HG02885 (cell line): ENCODE data around the gene ODAD4.
"Not testable (repeated sequence)": the region's sequence is repeated elsewhere in the genome, so short reads cannot be mapped to it uniquely, and the experiment has no call there.

ENCODE experiments used
- ATAC-seq: cut with Tn5 transposase; IDR thresholded peaks from one replicate; pipeline ENCODE4 v1.9.1; 2021; ENCODE audit warnings: mild to moderate bottlenecking; ENCODE audit not compliant: unreplicated experiment, poor library complexity

The ODAD4 gene

GRCh38 chr17:41910701-41911391, 19.6 kb upstream of the ODAD4 start:
- ATAC-seq = no peak

- no peak for ATAC-seq
Observed at GRCh38 chr17:41912925-41913324, 17.5 kb upstream of the ODAD4 start.

- no peak for ATAC-seq
Observed at GRCh38 chr17:41913798-41914197, 16.6 kb upstream of the ODAD4 start.

GRCh38 chr17:41914358-41914766, 16.1 kb upstream of the ODAD4 start:
- ATAC-seq = no peak

- no peak for ATAC-seq
Observed at GRCh38 chr17:41915020-41915419, 15.4 kb upstream of the ODAD4 start.

- no peak for ATAC-seq
Observed at GRCh38 chr17:41915566-41915965, 14.9 kb upstream of the ODAD4 start.

GRCh38 chr17:41917192-41917591, 13.2 kb upstream of the ODAD4 start:
- ATAC-seq = no peak

- no peak for ATAC-seq
Observed at GRCh38 chr17:41917679-41918313, 12.6 kb upstream of the ODAD4 start.

- peak; percentile 95 for ATAC-seq
Observed at GRCh38 chr17:41918314-41919164, 11.9 kb upstream of the ODAD4 start, which contains the start of gene ACLY. Gene ACLY (minus strand): TSS chr17:41918951. CDS start chr17:41913873, 5,078 bp downstream.

- no peak for ATAC-seq
Observed at GRCh38 chr17:41919165-41919817, 11.1 kb upstream of the ODAD4 start.

GRCh38 chr17:41919840-41920579, 10.4 kb upstream of the ODAD4 start:
- ATAC-seq = no peak

- no peak for ATAC-seq
Observed at GRCh38 chr17:41920580-41920955, 9.8 kb upstream of the ODAD4 start.

- ATAC-seq = no peak
Observed at GRCh38 chr17:41925991-41926590, 4.3 kb upstream of the ODAD4 start.

GRCh38 chr17:41928693-41929251, 1.6 kb upstream of the ODAD4 start:
- no peak for ATAC-seq

- not testable (repeated sequence) for ATAC-seq
Observed at GRCh38 chr17:41930833-41931156, 378 bp downstream of the ODAD4 start.

GRCh38 chr17:41931715-41932114, 1.3 kb downstream of the ODAD4 start:
- ATAC-seq = not testable (repeated sequence)

GRCh38 chr17:41932816-41933389, 2.5 kb downstream of the ODAD4 start:
- ATAC-seq = no peak

GRCh38 chr17:41935641-41936040, 5.2 kb downstream of the ODAD4 start:
- no peak for ATAC-seq
